ENCODE data around the gene FAM170B.

Gene FAM170B

DNA sequence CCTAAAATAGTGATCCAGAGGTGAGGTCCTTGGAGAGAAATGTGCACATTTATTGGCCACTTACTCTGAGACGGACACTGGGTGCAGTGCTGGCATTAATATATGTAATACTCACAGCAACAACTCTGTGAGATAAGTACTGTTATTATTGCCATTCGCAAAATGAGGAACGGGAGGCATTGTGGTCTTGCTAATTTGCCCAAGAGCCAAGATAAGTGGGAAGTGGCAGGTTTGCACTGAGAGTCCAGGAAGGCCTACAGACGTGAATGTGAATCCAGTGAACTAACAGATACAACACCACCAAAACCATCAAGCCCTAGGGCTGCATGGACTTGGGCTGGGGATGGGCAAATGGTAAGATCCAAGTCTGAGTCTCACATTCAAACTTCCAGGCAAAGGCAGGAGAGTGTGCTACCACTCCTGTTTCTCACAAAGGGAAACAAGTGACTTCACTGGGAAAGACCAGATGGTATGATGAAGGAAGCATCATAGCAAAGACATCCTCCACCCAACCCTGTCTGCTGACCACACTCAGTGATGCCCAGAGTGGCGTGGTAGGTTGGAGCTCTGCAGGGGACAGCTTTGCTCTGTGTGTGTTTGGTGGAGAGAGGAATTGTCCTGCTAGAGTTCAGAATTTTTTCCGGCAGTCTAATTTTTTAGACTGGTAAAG lies 35.1 kb upstream of the FAM170B start:
- no peak for FAIRE-seq

GRCh38 chr10:49168171-49168540 lies 34.3 kb upstream of the FAM170B start:
- FAIRE-seq: no peak

DNA sequence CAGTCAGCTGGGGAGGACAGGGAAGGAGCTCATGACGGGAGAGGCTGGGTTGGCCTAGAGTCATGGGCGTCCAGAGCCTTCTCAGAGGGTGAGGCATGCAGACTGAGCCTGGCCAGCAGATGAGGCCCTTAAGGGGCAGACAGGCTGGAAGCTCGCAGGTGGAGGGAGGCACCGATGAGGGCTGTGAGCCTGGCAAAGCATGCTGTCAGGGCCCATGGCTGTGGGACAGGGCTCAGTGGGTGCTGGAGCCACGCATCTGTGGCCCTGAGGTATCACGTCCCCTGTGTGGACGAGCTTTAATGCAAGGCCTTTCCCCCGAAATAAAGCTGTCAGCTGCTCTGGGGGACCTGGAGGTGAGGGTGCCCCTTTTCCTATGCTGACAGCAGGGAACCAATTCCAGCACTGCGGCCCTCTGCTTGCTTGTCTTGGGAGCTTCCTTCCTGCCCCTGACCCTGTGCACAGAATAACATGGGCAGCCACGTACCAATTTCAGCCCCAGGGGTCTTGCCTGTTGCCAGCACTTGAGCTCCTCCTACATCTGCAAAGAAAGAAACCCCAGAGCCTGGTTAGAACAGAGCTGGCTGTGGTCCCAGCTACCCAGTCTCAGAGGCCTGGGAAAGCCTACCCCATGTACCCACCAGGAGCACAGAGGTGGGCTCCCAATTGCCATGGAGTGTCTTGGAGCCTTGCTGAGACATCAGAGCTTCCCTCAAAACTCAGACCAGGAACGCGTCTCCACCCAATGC lies 33.8 kb upstream of the FAM170B start:
- no peak for FAIRE-seq

DNA sequence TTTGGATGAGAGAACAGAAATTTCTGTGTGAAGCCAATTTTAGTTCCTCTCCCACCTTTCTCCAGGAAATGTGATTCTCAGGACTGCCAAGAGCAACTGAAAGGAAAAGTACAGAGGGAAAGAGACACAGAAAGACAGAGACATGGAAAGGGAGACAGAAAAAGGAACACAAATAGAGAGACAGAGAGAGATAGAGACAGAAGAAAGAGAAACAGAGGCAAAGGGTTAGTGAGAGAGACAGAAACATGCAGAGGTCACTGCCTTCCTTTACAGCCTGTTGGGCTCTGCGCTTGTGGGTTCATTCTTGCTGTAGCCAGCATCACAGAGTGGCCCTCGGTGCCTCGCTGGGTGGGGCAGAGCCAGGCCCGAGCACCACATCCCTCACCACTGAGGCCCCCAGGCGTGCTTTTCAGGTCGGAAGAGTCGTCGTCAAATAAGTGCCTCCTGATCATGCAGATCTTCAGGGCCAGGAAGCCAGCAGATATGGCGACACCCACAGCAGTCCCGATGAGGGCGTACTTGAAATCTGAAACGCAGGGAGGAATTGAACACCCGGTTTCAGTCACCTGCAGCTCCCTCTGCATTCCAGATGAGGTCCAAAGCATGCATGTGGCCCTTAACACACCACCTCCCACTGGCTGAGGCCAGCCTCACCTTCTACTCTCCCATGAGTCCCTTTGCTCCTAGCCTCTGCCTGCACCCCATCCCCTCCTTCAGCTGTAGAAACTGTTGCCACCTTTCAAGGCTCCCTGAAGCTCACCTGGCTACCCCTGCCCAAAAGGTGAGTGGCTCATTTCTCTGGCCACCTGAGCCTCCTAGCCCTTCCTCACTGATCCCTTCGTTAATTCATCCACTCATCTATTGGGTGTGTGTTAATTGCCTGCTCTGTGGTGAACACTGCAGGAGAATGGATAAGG lies 32.9 kb upstream of the FAM170B start:
- no peak for FAIRE-seq

DNA sequence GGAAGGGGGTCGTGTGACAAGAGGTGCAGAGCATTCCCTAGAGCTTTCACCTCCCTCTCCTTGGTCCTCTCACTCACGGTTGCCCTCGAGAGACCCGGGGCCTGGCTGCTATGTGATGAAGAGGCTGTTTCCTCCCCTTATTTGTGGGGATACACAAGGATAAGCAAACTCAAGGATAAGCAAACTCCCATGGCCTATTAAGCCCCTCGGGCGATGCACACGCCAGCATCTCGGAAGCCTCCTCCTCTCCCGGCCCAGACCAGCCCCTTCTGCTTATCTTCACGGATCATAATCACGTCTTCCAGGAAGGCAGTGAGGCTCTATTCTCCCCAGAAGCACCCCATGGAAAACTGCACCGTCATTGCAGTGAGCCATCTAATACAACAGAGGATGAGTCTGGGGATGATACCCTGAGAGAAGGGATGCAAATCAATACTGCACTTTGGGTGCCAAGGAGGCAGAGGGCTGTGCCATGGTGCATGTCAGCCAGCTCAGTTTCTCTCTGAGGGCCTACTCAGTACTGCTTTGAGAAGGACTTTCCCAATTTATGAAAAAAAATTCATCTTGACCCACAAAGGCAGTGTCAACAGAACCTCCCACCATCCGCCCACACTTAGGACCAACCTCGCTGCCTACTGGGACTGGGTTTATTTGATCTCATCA lies 32.1 kb upstream of the FAM170B start:
- FAIRE-seq: no peak

DNA sequence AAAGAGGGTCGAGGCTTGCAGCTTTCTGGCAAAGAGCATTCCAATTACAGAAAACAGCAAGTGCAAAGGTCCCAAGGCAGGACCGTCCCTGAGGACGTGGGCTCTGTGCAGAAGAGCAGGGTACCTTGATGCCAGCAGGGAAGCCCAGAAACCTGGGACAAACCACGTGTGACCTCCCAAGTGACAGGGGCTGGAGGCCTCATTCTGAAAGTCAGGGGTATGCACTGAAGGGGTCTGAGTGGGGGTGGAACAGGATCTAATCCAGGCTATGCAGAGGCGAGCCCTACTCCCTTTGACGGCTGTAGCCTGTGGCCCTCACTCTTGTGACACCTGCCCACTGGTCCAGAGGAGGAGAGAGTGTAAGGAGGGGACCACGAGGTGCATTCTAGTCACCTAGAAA lies 31.4 kb upstream of the FAM170B start:
- no peak for FAIRE-seq

DNA sequence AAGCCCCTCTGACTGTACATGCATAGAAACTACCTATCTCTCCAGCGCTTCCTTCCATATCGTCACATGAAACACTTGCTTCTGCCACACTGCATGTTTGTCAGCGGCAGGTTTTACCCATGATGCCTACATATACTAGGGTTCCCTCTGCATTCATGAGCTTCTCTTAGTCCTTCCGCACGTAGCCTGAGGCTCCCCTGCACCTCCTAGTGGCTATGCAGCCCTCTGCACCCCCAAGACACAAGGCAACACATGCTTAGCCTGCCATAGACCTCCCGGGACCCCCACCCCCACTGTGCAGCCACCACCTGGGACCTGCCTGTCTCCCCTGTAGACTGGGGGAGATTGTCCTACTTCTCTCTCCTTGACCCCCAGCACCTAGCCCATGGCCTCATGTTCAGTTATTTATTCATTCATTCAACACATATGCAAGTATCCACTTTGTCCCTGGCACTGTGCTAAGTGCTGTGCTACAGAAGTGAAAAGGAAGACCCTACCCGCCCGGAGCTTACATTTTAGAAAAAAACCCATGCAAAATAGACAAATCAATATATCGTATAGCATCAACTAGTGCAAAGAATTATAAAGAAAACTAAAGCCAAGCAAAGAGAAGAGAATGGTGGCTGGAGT lies 30.9 kb upstream of the FAM170B start:
- no peak for FAIRE-seq

GRCh38 chr10:49163741-49164140 lies 29.9 kb upstream of the FAM170B start:
- FAIRE-seq: no peak

DNA sequence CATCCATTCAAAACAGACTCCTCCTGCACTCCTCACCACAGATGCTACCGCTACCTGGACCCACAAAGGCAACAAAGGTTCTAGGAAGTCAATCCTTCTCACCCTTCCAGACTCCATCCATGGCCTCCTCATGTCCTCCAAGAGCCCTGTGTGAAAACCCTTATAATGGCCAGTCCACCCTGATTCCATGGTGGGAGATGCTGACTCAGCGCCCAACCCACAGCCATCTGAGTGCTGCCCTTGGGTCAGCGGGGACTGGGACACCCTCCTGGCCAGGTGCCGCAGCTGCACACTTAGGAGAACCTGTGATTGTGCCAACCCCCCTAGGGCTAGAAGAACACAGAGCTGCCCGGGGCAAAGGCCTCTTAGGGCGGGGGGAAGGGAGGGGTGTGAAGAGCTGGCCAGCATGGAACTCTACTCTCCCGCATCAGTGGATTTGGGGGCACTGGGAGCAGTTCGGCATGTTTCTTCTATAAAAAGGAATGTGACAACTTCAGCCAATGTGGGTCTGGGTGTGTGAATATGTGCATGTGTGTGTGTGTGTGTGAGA lies 29.0 kb upstream of the FAM170B start:
- no peak for FAIRE-seq

GRCh38 chr10:49162063-49162462 lies 28.2 kb upstream of the FAM170B start:
- FAIRE-seq: no peak

GRCh38 chr10:49161411-49161997 lies 27.7 kb upstream of the FAM170B start:
- no peak for FAIRE-seq

- FAIRE-seq: no peak
These were observed 27.0 kb upstream of the FAM170B start for GRCh38 chr10:49160814-49161213.

DNA sequence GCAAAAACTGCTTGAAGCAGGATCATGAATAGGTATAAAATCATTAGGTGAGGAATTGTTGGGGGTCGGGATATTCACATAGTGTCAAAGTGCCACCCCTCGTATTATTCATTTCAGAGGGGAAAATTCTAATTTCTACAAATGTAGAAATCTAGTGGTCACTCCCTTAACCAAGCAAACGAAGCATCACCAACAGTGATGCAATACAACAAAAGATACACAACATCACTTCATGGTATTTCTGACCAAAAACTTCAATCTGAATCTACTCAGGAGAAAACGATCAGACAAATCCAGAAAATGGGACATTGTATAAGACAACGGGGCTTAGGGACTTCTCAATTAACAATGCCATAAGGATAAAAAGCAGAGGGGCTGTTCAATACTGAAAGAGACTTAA lies 26.3 kb upstream of the FAM170B start:
- FAIRE-seq: no peak

DNA sequence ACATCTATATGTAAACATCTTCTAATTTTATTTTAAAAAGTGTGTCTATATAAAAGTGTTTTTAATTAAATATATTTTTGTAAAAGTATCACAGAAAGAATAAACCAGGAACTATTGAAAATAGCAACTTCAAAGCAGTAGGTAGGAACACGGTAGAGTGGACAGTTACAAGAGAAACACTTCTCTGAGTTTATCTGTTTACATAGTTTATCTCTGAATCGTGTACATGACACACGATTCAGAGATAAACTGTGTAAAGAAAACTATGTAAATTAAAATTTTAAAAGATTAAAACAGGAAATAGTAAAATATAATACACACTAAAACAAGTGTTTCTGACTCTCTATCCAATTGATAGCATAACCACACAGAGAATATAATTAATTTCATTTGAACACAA lies 25.1 kb upstream of the FAM170B start:
- FAIRE-seq: no peak

GRCh38 chr10:49158404-49158803 lies 24.6 kb upstream of the FAM170B start:
- no peak for FAIRE-seq

- FAIRE-seq: no peak
These were observed 23.4 kb upstream of the FAM170B start for GRCh38 chr10:49157229-49157628.

GRCh38 chr10:49154641-49155040 lies 20.8 kb upstream of the FAM170B start:
- no peak for FAIRE-seq

DNA sequence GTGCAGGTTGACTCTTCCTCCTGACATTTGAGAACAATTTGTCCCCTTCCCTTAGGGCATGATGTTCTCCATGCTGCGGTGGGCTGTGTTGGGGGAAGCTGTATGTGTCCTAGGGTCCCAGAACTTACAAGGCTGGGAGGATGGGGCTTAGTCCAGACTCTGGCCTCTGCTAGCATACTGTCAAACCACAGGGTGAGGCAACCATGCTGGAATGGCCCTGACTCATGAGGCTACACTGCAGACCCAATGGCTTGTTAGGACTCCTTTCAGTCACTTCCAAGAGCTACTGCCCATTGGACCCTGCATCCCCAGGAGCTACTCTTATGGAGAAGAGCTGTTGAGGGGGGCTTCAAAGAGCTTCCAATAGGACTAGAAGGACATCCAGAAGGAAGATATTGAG lies 20.1 kb upstream of the FAM170B start:
- no peak for FAIRE-seq

DNA sequence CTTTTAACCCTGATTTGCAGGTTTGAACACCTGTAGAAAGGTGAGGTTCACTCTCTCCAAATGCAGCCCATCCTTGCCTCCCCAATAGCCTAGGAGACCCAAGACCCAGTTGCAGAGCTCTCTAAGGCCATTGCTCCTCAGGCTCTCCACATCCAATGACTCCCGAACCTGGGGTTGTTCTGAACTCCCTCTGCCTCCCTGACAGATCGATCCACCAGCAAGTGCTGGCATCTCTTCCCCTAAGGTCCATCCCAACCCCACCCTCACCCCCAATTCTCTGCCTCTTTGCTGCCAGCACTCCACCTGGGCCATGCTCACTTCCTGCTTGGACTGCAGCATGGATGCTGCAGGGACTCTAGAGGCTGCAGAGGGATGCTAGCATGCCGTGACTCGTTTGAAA lies 19.3 kb upstream of the FAM170B start:
- FAIRE-seq: no peak

DNA sequence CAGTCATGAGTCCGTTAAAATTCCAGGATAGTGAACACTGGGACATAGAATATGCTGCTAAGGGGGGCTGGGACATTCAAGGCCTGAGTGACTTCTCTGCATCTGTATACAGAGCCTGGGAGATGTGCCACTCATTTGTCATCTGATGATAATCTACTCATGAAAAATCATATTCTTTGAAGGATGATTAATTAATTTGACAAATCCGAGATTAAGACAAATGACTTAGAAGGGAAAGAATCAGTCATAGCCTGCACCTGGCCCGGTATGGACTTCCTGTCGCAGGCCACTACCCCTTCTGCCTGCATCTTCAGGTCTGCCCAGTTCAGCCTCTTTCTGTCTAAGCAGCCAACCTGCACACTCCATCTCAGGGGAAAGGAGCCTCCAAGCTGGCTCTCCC lies 18.8 kb upstream of the FAM170B start:
- no peak for FAIRE-seq

DNA sequence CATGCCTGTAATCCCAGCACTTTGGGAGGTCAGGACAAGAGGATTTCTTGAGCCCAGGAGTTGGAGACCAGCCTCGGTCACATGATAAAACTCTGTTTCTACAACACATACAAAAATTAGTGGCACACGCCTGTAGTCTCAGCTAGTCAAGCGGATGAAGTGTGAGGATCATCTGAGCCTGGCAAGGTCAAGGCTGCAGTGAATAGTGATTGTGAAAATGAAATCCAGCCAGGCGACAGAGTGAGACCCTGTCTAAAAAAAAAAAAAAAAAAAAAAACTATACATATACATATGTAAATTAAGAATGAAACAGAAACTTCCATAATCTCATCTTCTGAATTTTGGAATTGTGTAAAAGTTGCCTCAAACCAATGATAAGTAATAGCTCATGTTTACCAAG lies 18.2 kb upstream of the FAM170B start:
- no peak for FAIRE-seq

GRCh38 chr10:49151481-49151880 lies 17.7 kb upstream of the FAM170B start:
- FAIRE-seq: no peak
